BLaER1 treated with 17β-estradiol and CSF1 and Interleukin-3, amounts not matched to agents 10 nM and 100 nM (cell line): ENCODE results near the gene CMSS1.

ENCODE experiments used
- H3K27ac ChIP-seq, 11 experiments: shearing (Covaris generic); formaldehyde crosslinking; 2 replicates each; pipeline ENCODE4 v1.8.1; 2022
- H3K27me3 ChIP-seq, 11 experiments: shearing (Covaris generic); formaldehyde crosslinking; 2 replicates each; pipeline ENCODE4 v1.8.1; 2022
- H3K36me3 ChIP-seq, 11 experiments: shearing (Covaris generic); formaldehyde crosslinking; 2 replicates each; pipeline ENCODE4 v1.8.1; 2022
- H3K4me1 ChIP-seq, 10 experiments: shearing (Covaris generic); formaldehyde crosslinking; 2 replicates each; pipeline ENCODE4 v1.8.1; 2022
- H3K4me2 ChIP-seq, 11 experiments: shearing (Covaris generic); formaldehyde crosslinking; 2 replicates each; pipeline ENCODE4 v1.8.1; 2022
- H3K4me3 ChIP-seq, 10 experiments: shearing (Covaris generic); formaldehyde crosslinking; 2 replicates each; pipeline ENCODE4 v1.8.1; 2022
- H3K9ac ChIP-seq, 11 experiments: shearing (Covaris generic); formaldehyde crosslinking; 2 replicates each; pipeline ENCODE4 v1.8.1; 2022
- H3K9me3 ChIP-seq, 11 experiments: shearing (Covaris generic); formaldehyde crosslinking; replicated peaks in 1 of 11; 2 replicates each; pipeline ENCODE4 v1.8.1; 2022
- H4K20me1 ChIP-seq, 11 experiments: shearing (Covaris generic); formaldehyde crosslinking; 2 replicates each; pipeline ENCODE4 v1.8.1; 2022
- Cebpa-rat ChIP-seq, 11 experiments: shearing (Covaris generic); IDR thresholded peaks; 2 replicates each; pipeline ENCODE4 v1.8.1; 2022

The CMSS1 gene

DNA sequence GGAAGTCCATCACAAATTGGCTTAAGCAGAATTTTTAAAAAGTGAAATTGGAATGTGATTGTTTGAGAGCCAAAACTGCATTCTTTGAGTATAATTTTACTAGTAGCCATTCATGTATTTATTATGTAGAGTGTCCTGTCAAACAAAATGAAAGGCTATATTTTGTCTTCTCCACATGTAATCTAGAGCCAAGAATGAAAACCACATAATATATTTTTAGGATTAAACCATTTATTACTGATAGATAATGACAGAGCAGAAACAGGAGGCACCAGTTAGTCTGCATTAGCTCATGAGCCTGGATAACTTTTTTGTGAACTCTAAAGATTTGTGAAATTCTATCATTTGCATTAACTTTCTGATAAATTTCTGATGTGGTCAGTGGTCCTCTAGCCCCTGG is 166.5 kb downstream of the CMSS1 start:
- H3K4me3 ChIP-seq = no peak overlapping the region
- H3K9ac ChIP-seq = no peak overlapping the region
- peaks cover 0 to 15% (median 0%) of the 10 kb centered on the region in 11 experiments; a peak in 5 of 22 replicates for H4K20me1 ChIP-seq
- TF ChIP-seq Cebpa-rat (IDR thresholded peaks at IDR 0.05) = no peak
- H3K36me3 ChIP-seq = no peaks in the 10 kb centered on the region
- H3K4me1 ChIP-seq = peaks cover 0 to 7% (median 0%) of the 10 kb centered on the region in 10 experiments; a peak in 2 of 20 replicates
- H3K4me2 ChIP-seq = no peak overlapping the region
- H3K27ac ChIP-seq = no peak overlapping the region
- no peaks in the 10 kb centered on the region for H3K27me3 ChIP-seq
- no peaks in the 10 kb centered on the region for H3K9me3 ChIP-seq

DNA sequence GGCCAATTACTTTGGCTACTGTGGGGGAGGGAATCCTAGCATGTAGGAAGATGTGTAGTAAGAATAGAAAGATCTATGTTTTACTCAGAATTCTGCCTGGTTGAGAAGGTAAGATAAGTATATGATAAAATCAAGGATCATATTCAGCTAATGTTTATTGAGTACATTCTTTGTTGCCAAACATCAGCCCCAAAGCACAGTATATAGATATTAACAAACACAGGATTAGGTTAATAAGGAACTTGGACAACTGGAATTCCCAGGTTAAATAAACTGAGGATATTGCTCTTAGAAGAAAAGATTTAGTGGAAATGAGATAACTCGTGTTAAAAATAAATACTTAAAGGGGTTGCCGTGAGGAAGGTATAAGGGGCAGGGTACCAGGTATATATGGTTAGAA is 167.0 kb downstream of the CMSS1 start:
- Histone ChIP-seq H3K27ac (no peak overlapping the region), H3K4me1 (peaks cover 0 to 7% (median 0%) of the 10 kb centered on the region in 10 experiments; a peak in 2 of 20 replicates), H4K20me1 (peaks cover 0 to 15% (median 0%) of the 10 kb centered on the region in 11 experiments; a peak in 5 of 22 replicates), H3K9me3 (no peaks in the 10 kb centered on the region), H3K9ac (no peak overlapping the region), H3K36me3 (no peaks in the 10 kb centered on the region), H3K27me3 (no peaks in the 10 kb centered on the region), H3K4me3 (no peak overlapping the region), H3K4me2 (no peak overlapping the region)
- no peak for TF ChIP-seq Cebpa-rat (IDR thresholded peaks at IDR 0.05)

DNA sequence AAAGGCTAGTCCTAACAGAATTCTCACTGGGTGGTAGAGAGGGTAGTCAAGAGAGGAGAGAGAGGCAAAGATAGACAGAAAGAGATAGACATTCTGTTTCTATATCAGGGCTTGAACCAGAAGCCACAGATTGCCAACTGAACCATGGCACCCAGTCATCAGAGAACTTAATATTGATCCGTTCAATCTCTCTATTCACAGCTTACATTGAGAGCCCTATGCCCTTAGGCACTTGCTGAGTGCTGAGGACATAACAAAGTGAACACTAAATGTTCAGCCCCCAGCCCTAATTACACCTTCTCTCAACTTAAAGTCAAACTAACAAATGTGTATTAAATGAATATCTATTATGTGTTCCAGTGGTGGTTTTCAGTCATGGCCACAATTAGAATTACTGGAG is 172.5 kb downstream of the CMSS1 start:
- H3K4me1 ChIP-seq = no peaks in the 10 kb centered on the region
- H3K9ac ChIP-seq = no peak overlapping the region
- H4K20me1 ChIP-seq = peaks cover 0 to 4% (median 0%) of the 10 kb centered on the region in 11 experiments; a peak in 3 of 22 replicates
- peaks cover 20 to 30% (median 26%) of the 10 kb centered on the region in 11 experiments for H3K9me3 ChIP-seq
- no peaks in the 10 kb centered on the region for H3K27me3 ChIP-seq
- peaks cover 0 to 7% (median under 1%) of the 10 kb centered on the region in 11 experiments; a peak in 7 of 22 replicates for H3K36me3 ChIP-seq
- no peak for TF ChIP-seq Cebpa-rat (IDR thresholded peaks at IDR 0.05)
- no peak overlapping the region for H3K4me3 ChIP-seq
- H3K27ac ChIP-seq = no peak overlapping the region
- H3K4me2 ChIP-seq = no peak overlapping the region

DNA sequence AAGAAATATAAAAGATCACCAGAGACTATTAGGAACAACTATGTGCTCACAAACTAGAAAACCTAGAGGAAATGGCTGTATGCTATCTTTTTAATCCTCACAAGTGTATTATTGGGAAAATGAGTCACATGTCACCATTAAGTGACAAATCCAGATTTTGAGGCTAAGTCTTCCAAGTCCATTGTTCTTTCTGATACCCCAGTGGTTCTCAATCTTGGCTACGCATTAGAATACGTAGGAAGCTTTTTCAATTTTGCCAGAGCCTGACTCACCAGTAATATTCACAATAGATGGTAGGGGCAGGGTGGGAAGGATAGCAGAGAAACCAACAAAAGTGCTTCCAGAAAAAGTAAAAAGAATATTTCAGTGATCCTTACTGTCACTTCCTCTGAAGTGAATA is 179.6 kb downstream of the CMSS1 start:
- Histone ChIP-seq H3K4me2 (no peak overlapping the region), H3K4me3 (no peak overlapping the region), H3K36me3 (peaks cover 0 to 14% (median 8%) of the 10 kb centered on the region in 11 experiments; a peak in 8 of 22 replicates), H3K27ac (no peak overlapping the region), H3K4me1 (no peaks in the 10 kb centered on the region), H3K27me3 (no peaks in the 10 kb centered on the region), H4K20me1 (peaks cover 0 to 21% (median 0%) of the 10 kb centered on the region in 11 experiments; a peak in 3 of 22 replicates), H3K9me3 (peaks cover 44 to 60% (median 53%) of the 10 kb centered on the region in 11 experiments), H3K9ac (no peak overlapping the region)
- TF ChIP-seq Cebpa-rat (IDR thresholded peaks at IDR 0.05) = no peak

DNA sequence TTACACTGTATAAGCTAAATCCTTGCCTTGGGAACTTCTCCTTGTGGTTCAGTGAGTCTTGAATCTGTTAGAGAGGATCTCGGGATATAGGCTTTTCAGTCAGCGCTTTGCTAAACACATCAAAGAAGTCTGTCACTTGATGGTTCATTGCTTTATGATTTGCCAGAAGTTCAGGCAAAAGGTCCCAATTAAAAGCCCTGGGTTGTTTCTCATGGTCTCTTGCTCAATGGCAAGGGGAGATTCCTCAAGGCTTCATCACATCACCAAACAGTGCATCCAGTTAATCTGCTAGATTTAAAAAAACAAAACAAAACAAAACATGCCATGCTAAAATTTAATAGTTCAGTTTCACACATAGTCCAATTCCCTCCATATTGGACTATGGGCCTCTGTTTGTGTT is 181.9 kb downstream of the CMSS1 start:
- H3K27ac ChIP-seq = no peak overlapping the region
- no peaks in the 10 kb centered on the region for H3K4me1 ChIP-seq
- H3K4me2 ChIP-seq = no peak overlapping the region
- H4K20me1 ChIP-seq = peaks cover 0 to 31% (median 0%) of the 10 kb centered on the region in 11 experiments; a peak in 3 of 22 replicates
- H3K27me3 ChIP-seq = no peaks in the 10 kb centered on the region
- peaks cover 26 to 38% (median 34%) of the 10 kb centered on the region in 11 experiments for H3K9me3 ChIP-seq
- no peak overlapping the region for H3K9ac ChIP-seq
- TF ChIP-seq Cebpa-rat (IDR thresholded peaks at IDR 0.05) = no peak
- H3K4me3 ChIP-seq = no peak overlapping the region
- H3K36me3 ChIP-seq = peaks cover 0 to 13% (median 8%) of the 10 kb centered on the region in 11 experiments; a peak in 8 of 22 replicates

DNA sequence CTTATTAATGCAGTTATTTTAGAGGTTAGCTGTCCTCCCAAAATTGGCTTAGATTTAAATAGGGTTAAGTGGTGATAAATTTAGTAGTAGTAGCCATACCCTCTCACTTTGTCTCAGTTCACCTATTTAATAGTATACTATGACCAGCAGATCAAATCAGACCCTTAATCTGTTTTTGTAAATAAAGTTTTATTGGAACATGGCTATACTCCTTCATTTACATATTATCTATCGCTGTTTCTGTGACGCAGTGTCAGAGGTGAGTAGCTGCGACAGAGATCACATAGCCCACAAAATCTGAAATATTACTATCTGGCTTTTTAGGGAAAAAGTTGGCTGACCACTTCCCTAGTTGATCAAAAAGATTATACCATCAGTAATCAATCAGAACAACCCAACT is 183.4 kb downstream of the CMSS1 start:
- Histone ChIP-seq H3K4me1 (no peaks in the 10 kb centered on the region), H3K4me3 (no peak overlapping the region), H3K36me3 (0 out of 22 replicates have a peak, but pooled peaks cover 0 to 3% (median 0%) of the 10 kb centered on the region in 11 experiments), H4K20me1 (peaks cover 0 to 41% (median 0%) of the 10 kb centered on the region in 11 experiments; a peak in 3 of 22 replicates), H3K27me3 (no peaks in the 10 kb centered on the region), H3K9ac (no peak overlapping the region), H3K9me3 (peaks cover 11 to 24% (median 18%) of the 10 kb centered on the region in 11 experiments; a peak in 18 of 22 replicates), H3K27ac (no peak overlapping the region), H3K4me2 (no peak overlapping the region)
- TF ChIP-seq Cebpa-rat (IDR thresholded peaks at IDR 0.05) = no peak

DNA sequence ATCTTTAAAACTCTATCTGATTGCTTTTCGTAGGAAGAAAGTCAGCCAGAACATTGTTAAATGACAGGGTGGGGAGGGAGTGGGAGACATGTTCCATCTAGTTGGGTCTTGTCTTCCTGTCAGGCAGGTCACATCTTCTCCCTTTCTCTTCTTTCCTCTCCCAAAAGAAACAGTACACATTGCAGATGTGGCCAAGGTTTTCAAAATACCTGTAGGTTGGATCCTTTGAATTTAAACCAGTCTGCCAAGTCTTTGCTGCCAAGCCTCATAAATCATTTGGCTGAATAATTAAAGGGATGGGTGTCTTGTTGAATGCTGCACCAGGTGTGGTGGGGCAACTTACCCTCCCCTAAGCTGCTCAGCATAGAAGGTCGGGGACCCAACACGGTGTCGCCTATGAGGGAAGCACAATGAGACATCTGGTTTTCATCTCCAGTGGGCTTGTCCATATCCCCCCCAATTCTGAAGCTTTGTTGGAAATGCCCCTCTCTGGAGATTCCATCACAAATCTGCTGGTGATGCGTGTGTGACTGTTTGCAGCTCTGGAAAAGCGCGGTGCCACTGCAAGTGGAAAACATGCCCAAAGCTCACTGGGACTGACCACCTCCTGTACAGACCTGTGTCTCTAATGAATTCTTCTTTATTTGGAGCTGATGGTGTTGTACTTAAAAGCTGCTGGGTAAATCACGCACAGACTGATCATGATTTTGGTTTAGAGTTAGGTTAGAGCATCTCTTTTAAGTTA is 184.0 kb downstream of the CMSS1 start:
- Histone ChIP-seq H3K9ac (no peak overlapping the region), H3K27me3 (no peaks in the 10 kb centered on the region), H3K4me1 (no peaks in the 10 kb centered on the region), H4K20me1 (peaks cover 0 to 47% (median 0%) of the 10 kb centered on the region in 11 experiments; a peak in 3 of 22 replicates), H3K9me3 (peaks cover 6 to 18% (median 12%) of the 10 kb centered on the region in 11 experiments; a peak in 14 of 22 replicates), H3K4me3 (no peak overlapping the region), H3K27ac (no peak overlapping the region), H3K4me2 (no peak overlapping the region), H3K36me3 (0 out of 22 replicates have a peak, but pooled peaks cover 0 to 3% (median 0%) of the 10 kb centered on the region in 11 experiments)
- no peak for TF ChIP-seq Cebpa-rat (IDR thresholded peaks at IDR 0.05)

DNA sequence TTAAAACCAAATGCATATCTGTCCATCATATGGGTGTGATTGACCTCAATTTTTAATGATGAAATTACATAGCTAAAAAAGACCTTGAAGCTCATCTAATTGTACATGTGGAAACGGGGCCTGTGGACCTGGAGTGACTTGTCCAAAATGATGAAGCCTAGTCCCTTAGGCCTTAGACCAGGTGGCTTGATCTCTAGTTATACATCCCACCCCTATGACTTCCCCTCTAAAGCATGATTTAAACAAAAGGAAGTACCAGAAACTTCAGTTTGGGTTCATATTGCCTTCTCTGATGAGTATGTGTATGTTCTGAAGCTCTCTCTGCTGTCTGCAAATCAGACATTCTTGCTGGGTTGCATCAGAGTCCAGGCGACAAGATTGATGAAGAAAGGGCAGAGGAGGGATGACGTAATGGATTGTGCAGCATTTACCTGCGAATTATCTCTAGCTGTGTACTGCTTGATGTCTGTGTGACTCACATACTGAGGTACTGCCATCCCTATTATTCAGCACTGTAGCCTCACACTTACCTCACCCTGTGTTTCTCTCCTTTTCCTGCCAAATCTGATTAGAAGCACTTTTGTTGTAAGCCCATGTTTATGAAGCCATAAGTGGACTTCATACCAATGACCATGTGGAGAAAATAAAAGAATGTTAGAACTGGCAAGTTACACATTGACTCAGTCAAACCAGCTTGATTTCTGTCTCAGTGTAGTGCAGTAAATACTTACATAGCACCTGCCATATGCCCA is 185.1 kb downstream of the CMSS1 start:
- no peak for TF ChIP-seq Cebpa-rat (IDR thresholded peaks at IDR 0.05)
- Histone ChIP-seq H4K20me1 (peaks cover 0 to 53% (median 0%) of the 10 kb centered on the region in 11 experiments; a peak in 3 of 22 replicates), H3K27ac (no peak overlapping the region), H3K4me3 (no peak overlapping the region), H3K36me3 (0 out of 22 replicates have a peak, but pooled peaks cover 0 to 3% (median 0%) of the 10 kb centered on the region in 11 experiments), H3K9me3 (peaks cover 0 to 11% (median 6%) of the 10 kb centered on the region in 11 experiments; a peak in 7 of 22 replicates), H3K4me1 (no peaks in the 10 kb centered on the region), H3K4me2 (no peak overlapping the region), H3K9ac (no peak overlapping the region), H3K27me3 (no peaks in the 10 kb centered on the region)
